Osteocyte (in vitro differentiated cells): ENCODE measurements around the gene CCDC150. TPM values are rescaled to one million over a fixed set of nuclear protein-coding genes. Genes with fewer than 3 reads are reported as not detected.
"Not testable (repeated sequence)": the region's sequence is repeated elsewhere in the genome, so short reads cannot be mapped to it uniquely, and the experiment has no call there.

Source experiments
- DNase-seq: peaks from one replicate; pipeline ENCODE4 v3.0.0; 2021; ENCODE audit warnings: mixed read lengths; ENCODE audit not compliant: unreplicated experiment; ENCODE audit errors: extremely low spot score
- H3K27ac Mint-ChIP-seq: one replicate; pipeline ENCODE4 v1.8.0; 2021; ENCODE audit warnings: mild to moderate bottlenecking, mixed read lengths; ENCODE audit not compliant: unreplicated experiment
- H3K27me3 Mint-ChIP-seq: one replicate; pipeline ENCODE4 v1.8.0; 2021; ENCODE audit warnings: mixed read lengths; ENCODE audit not compliant: unreplicated experiment
- H3K36me3 Mint-ChIP-seq: one replicate; pipeline ENCODE4 v1.8.0; 2021; ENCODE audit warnings: mixed read lengths; ENCODE audit not compliant: unreplicated experiment
- H3K4me1 Mint-ChIP-seq: one replicate; pipeline ENCODE4 v1.8.0; 2021; ENCODE audit warnings: mixed read lengths; ENCODE audit not compliant: unreplicated experiment
- H3K4me3 Mint-ChIP-seq: one replicate; pipeline ENCODE4 v1.8.0; 2021; ENCODE audit warnings: mild to moderate bottlenecking, moderate library complexity, mixed read lengths; ENCODE audit not compliant: unreplicated experiment
- H3K9me3 Mint-ChIP-seq: one replicate; pipeline ENCODE4 v1.8.0; 2021; ENCODE audit warnings: mixed read lengths; ENCODE audit not compliant: unreplicated experiment
- total RNA-seq: library from RNA; stranded (reverse); gene quantifications from 2 replicates; pipeline ENCODE4 v1.2.1, GENCODE V29; 2021
- TF ChIP-seq, protein P1 (sequence below): fragments of 200-600 bp; sonication (generic); IDR thresholded peaks from 2 replicates; pipeline ENCODE4 v1.5.0; 2021; ENCODE audit warnings: antibody characterized with exemption, mild to moderate bottlenecking, moderate library complexity

Gene CCDC150
- total RNA-seq, 1 donor from 2014 or later = 6.1 TPM

DNA sequence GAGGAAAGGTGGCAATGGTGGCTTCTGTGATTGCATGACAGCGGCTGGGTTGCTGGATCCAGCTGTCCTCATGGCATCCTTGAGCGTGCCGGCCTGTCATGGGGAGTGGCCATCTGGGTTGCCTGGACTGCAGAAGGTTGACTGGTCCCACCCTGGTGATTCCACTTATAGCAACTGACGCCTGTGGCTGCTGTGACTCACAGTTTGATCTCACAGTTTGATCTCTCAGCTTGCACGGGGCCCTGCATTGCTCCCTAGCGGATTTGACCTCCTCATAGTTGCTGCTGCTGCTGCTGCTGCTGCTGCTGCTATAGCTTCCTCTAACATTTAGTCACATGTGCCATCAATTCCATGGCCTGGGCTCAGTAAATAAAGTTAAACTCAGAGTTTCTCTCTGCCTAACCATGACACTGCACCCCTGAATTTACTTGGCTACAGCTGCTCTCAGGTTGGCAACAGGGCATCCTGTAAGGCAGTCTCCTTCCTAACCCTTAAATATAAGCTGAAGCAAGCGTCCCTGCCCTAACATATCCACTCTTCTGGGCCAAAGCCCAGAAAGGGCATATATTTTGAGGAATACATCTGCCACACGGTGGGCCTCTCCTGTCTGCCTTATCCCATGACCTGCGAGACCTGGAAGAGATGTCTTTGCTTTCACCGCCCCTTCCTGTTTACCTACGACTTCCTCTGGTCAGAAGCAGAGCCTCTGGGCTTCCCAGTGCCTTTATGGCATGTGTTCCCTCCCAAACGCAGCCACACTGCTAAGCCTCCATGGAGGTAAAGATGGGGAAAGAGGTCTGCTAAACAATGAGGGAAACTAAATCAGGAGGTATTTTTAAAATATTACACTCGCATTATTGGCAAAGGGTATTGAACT is 37.8 kb upstream of the CCDC150 start:
- Mint-ChIP-seq H3K9me3 (no peaks in the 10 kb centered on the region), H3K4me3 (peak overlapping the region; percentile 11), H3K4me1 (peaks cover 43% of the 10 kb centered on the region), H3K27me3 (no peaks in the 10 kb centered on the region), H3K36me3 (no peaks in the 10 kb centered on the region), H3K27ac (peak overlapping the region; percentile 95)
- DNase-seq = peak; percentile 93
- TF ChIP-seq, protein P1, sequence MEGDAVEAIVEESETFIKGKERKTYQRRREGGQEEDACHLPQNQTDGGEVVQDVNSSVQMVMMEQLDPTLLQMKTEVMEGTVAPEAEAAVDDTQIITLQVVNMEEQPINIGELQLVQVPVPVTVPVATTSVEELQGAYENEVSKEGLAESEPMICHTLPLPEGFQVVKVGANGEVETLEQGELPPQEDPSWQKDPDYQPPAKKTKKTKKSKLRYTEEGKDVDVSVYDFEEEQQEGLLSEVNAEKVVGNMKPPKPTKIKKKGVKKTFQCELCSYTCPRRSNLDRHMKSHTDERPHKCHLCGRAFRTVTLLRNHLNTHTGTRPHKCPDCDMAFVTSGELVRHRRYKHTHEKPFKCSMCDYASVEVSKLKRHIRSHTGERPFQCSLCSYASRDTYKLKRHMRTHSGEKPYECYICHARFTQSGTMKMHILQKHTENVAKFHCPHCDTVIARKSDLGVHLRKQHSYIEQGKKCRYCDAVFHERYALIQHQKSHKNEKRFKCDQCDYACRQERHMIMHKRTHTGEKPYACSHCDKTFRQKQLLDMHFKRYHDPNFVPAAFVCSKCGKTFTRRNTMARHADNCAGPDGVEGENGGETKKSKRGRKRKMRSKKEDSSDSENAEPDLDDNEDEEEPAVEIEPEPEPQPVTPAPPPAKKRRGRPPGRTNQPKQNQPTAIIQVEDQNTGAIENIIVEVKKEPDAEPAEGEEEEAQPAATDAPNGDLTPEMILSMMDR = no peak

- DNase-seq = no peak
- TF ChIP-seq, protein P1 = no peak
- H3K4me3 Mint-ChIP-seq = no peak overlapping the region
- peaks cover 5% of the 10 kb centered on the region for H3K9me3 Mint-ChIP-seq
- H3K27me3 Mint-ChIP-seq = no peaks in the 10 kb centered on the region
- H3K27ac Mint-ChIP-seq = peak overlapping the region; percentile 73
- no peaks in the 10 kb centered on the region for H3K36me3 Mint-ChIP-seq
- peaks cover 41% of the 10 kb centered on the region for H3K4me1 Mint-ChIP-seq
Observed at GRCh38 chr2:196604196-196604595, 35.3 kb upstream of the CCDC150 start.

- Mint-ChIP-seq H3K36me3 (no peaks in the 10 kb centered on the region), H3K4me1 (peaks cover 25% of the 10 kb centered on the region), H3K4me3 (no peak overlapping the region), H3K27me3 (no peaks in the 10 kb centered on the region), H3K27ac (no peak overlapping the region), H3K9me3 (peaks cover 5% of the 10 kb centered on the region)
- DNase-seq = no peak
- TF ChIP-seq, protein P1 = no peak
Observed at GRCh38 chr2:196606516-196606915, 33.0 kb upstream of the CCDC150 start.

GRCh38 chr2:196607073-196607472 is 32.4 kb upstream of the CCDC150 start:
- TF ChIP-seq, protein P1 = no peak
- Mint-ChIP-seq H3K4me1 (peaks cover 19% of the 10 kb centered on the region), H3K27ac (no peak overlapping the region), H3K27me3 (no peaks in the 10 kb centered on the region), H3K36me3 (no peaks in the 10 kb centered on the region), H3K4me3 (no peak overlapping the region), H3K9me3 (peaks cover 5% of the 10 kb centered on the region)
- no peak for DNase-seq

DNA sequence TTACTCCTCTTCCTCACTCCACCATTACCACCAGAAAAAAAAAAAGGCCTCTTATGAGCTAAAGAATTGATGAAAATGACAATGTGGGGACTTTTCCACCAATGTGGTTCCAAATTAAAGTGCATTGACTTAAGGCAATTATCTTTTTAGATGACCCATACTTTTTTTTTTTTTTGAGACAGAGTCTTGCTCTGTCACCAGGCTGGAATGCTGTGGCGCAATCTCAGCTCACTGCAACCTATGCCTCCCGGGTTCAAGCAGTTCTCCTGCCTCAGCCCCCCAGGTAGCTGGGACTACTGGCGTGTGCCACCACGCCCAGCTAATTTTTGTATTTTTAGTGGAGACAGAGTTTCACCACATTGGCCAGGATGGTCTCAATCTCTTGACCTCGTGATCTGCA is 31.6 kb upstream of the CCDC150 start:
- H3K36me3 Mint-ChIP-seq, H3K4me3 Mint-ChIP-seq, H3K9me3 Mint-ChIP-seq, H3K27me3 Mint-ChIP-seq, H3K27ac Mint-ChIP-seq, DNase-seq: not testable (repeated sequence)
- peaks cover 13% of the 10 kb centered on the region for H3K4me1 Mint-ChIP-seq
